NCI-H187 (cell line): Measurements from ENCODE around the gene CAPN8.

Experiments
- DNase-seq, 2 experiments: peaks; one replicate each; lab custom pipeline; 2025; lab: John Stamatoyannopoulos, UW

CAPN8 gene

DNA sequence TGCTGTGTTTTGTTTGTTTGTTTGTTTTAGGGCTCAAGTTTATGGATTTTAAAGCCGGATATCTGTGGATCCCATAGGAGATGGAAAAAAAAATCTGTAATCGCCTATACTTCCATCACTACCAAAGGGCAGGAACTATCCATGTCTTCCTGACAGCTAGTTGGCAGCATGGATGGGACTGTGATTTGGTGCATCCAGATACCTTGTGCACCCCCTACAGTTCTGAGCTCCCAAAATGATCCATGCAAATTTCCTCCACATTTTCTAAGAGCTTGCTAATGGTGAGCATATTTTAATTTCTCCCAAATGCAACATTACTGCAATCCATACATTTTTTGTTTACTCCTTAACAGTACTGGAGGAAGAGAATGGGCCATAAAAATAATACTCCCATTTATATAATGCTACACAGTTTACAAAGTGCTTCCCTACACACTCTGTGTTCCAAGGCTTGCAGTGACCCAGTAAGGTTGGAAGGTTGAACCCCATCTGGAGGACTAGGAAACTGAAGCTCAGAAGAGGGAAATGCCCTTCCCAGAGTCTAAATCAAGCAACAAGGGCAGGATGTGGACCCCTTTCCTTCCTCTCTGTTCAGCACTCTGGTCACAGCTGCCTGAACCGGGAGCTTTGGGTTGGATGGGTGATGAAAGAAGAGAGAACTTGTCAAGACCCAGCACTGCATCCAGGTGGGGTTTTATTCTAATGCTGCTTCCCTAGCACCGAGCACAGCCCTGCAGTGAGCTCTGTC is 48.0 kb downstream of the CAPN8 start:
- no peak for DNase-seq

DNA sequence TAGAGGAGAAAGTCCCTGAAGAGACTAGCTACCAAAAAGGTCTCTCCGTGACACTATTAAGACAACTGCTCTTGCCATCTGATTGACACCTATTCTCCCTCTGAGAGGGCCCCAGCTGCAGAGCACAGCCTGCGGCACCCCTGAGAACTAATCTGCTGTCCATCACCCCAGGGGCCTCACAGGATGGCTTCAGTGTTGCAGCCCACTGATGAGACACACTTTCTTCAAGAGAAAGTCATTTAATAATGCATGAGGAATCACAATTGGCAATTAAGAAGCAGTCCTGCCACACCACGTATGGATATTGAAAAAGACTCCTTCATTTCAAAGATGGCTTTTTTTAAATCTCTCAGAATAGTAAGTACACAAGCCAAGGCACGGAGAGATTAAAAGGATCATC is 48.9 kb downstream of the CAPN8 start:
- DNase-seq = no peak

DNA sequence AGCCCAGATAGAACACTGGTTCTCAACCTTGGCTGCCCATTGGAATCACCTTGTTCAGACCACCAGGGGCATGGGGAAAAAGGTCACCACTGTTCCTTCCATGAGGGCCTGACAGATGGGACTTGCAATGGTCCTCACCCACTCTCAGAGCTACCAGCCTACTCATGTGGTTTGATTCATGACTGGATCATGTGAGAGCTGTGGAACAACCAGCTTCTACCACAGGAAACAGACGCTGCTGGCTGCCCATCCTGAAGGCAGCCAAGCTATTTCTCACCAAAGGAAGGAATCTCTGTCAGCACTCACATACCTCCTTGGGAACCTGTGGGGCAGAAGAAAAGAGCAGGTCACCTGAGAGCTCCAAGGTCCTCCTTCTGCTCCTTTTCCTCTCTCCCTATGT is 53.6 kb downstream of the CAPN8 start:
- no peak for DNase-seq

DNA sequence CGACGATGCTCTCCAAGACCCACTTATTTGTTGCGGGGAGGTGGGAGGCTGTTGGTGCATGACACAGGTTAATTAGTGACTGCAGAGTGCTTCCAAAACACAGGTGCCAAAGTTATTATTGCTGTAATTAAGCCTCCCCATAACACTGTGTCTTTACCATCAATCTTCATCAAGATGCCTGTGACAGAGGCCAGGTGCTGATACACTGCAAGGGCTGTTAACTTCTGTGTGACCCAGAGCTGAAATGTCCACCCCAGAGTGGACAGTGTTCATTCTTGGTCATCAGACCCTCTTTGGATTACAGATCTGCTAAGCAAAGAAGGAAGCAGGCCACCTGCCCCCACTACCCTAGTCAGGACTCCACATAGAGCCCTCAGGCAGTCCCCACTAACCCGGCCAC is 55.5 kb downstream of the CAPN8 start:
- DNase-seq = no peak

DNA sequence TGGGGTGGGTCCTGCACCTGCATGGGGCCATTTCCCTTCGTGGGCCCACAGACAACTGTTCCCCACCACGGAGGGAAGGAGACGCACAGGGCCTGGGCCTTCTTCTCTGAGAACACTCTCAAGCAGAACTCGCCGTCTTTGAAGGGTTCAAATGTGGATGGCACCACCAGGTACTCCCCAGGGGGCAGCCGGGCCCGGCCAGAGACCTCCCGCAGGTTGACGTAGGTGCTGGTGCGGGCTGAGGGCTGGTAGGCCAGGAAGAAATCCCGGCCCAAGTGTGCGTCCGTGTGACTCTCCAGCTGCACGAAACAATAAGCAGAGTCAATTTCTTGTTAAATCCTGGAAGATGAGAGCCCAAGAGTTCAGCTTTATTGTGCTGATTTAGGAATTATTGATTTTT is 56.4 kb downstream of the CAPN8 start:
- DNase-seq = no peak

DNA sequence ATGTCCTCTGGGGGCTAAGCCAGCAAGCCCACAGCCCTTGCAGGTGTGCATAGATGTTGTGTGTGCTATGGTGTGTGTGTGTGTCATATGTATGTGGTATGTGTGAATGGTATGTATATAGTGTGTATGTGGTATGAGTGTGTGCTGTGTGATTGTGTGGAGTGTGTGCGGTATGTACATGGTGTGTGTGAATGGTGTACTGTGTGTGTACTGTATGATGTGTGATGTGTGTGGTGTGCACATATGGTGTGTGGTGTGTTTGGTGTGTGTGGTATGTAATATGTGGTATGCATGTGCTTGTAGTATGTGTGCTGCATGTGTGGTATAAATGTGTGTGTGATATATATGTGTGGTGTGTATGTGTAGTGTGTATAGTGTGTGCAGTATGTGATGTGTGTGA is 107.0 kb downstream of the CAPN8 start:
- no peak for DNase-seq

DNA sequence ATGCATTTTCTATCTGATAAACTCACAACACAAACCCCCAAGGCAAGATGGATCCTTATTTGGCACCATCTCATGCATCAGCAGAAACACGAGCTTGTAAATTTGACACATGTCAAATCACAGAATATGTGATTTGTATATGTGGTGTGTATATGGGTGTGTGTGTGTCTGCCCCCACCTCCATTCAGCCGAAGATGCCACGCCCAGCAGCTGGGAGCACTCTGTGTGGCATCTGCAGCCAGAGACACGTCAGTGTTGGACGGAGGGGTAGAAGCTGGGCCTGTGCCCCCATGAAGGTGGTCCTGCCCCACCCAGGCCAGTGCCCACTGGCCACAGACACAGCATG is 108.4 kb downstream of the CAPN8 start:
- no peak for DNase-seq

DNA sequence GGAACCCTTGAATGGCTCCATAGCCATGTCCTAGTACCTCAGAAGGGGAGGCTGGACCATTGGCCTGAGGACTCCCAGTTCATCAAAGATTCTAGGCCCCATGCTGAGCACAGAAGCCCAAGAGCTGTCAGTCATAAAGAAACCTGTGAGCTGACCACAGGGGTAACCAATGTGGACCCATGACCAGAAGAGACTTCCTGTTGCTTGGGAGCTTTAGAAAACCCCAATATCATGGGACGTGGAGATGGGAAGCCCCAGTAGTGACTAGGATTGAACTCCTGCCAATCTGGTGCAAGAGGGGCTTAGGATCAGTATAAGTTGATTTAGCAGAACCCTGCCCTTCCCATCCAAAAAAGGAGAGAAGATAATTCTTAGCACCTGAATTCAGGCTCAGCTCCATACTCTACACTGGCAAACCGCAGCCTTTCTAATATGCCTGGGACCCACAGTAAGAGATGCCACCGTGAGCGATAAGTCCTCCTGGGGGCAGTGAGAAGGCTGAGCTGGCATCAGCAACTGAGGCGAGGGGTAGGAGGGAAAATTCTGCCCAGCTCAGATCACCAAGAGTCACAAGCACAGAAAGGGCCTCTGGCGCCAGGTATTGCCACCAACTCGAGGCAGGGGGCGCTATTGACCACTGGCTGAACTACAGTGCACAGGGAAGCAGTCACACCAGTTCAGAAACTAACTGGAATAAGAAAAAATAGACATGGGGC is 108.9 kb downstream of the CAPN8 start:
- DNase-seq = peak in 1 of 2 experiments; percentile 10

DNA sequence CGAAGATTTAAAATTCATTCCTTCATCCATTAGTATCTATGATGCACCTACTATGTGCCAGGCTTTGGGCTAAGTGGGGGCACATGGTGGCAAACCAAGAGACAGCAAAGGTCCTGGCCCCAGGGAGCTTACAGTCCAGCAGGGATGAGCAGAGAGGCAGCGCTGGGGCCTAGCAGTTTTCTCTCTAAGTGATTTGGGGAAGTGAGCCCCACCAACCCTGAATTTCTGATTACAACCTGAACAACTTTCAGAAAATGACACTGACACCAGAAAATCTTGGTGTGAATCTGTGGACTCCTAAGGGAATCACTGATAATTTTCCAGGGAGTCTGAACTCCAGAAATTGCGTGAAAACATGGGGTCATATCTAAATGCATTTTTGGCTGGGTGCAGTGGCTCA is 111.5 kb downstream of the CAPN8 start:
- DNase-seq = no peak

DNA sequence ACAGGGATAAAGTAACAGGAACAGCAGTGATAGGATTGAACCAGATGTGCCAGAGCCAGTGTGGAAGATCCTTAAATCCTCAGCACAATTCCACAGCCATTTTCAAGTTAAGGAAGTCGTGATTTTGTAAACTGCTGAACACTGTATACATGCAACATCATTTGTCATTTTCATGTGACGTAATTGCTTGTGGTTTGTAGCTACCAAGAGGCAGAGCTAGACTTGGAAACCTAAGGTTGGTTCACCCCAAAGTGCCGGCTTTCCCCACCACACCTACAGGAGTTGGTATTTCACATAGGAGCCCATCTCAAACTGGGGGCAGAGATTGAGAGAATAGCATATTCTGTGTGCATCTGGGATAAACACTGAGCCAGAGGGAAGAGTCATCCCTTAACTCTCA is 113.9 kb downstream of the CAPN8 start:
- no peak for DNase-seq

DNA sequence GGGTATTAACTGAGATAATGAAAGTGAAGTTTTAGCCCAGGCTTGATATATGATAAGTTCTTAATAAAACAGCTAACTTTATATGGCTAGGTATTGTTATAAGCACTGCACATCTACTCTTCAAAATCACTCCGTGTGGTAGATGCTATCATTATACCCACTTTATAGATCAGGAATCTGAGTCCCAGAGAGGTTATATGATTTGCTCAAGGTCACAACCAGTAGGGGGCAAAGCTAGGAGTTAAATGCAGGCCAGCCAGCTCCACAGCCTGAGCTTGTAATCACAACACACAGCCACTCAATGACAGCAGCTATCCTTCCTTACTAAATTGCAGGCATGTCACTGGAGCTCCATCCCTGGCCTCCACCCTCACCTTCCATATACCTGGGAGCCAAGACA is 115.8 kb downstream of the CAPN8 start:
- no peak for DNase-seq

DNA sequence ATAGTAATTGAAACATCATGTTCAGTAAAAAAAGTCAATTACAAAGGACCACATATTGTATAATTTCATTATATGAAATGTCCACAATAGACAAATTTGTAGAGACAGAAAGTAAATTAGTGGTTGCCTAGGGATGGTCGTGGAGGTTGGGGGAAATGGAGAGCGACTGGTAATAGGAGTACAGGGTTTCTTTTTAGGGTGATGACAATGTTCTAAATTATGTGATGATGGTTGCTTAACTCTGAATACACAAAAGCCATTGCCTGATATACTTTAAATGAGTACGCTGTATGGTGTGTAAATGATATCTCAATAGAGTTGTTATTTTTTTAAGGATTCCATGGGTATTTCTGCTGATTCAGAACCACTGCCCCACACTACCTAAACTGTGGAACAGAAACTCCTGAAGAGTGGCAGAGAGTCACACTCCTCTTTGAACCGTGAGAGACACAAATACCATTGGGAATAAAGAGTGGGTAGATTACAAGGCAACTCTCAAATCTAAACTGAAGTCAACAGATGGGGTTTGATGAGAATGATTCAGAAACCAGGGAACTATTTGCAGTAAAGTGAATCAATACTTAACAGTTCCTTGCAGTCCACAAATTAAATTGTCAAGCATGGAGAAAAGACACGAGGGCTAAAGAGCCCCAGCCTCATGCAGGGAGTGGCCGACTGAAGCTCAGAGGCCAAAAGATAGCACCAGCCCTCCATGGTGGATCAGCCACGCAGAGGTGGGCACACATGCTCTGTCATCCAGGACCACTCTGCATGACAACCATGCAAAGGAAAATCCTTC is 118.0 kb downstream of the CAPN8 start:
- no peak for DNase-seq

DNA sequence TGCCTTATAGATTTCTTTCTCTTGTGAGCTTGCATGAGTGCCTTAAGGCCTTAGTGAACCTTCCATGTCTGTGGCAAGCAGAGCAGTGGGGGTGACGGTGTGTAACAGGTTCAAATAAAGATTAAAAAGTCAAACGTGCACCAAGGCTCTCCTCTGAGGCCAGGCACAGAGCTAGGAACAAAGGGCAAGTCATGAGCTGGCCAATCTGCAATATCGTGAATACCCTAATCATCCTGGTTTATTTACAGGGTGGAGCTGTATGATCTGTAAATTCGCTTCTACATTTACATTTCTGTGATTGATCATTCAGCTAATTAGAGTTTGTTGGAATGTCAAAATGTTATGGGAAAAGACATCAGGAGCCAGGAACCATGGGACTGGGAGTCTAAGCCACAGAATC is 120.2 kb downstream of the CAPN8 start:
- no peak for DNase-seq

DNA sequence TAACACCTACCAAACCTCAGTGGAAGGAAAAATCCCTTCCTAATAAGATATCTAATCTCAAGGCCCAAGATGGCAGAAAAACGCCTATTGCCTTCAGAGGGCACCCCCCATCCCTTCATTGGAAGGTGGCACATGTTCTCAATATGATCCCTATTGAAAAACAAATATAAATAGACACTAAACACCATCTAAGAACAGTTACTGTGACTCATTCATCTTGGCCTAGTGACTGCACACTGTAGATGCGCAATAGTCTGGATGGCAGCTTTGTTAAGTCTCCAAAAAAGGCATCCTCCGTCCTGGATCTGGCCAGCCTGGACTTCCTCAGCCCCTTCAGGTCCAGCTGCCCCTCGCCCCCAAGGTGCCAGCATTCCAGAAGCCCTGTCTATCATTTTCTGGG is 121.9 kb downstream of the CAPN8 start:
- no peak for DNase-seq

DNA sequence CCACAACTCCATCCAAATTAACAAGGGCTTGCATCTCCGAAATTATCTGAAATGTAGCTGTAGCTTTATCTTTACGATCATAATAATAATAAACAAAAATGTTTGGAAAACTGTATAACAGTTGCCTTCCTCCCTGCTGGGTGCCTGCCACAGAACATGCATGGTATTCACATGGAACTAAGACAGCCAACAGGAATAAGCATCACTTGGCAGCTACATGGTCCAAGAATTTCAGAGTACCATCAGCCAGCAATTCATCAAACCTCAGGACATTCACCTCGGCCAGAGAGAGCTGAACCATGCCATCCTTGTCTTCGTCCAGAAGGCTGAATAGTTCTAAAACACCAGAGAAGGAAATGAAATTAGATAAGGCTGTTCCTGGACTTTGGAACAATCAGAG is 122.7 kb downstream of the CAPN8 start:
- no peak for DNase-seq

DNA sequence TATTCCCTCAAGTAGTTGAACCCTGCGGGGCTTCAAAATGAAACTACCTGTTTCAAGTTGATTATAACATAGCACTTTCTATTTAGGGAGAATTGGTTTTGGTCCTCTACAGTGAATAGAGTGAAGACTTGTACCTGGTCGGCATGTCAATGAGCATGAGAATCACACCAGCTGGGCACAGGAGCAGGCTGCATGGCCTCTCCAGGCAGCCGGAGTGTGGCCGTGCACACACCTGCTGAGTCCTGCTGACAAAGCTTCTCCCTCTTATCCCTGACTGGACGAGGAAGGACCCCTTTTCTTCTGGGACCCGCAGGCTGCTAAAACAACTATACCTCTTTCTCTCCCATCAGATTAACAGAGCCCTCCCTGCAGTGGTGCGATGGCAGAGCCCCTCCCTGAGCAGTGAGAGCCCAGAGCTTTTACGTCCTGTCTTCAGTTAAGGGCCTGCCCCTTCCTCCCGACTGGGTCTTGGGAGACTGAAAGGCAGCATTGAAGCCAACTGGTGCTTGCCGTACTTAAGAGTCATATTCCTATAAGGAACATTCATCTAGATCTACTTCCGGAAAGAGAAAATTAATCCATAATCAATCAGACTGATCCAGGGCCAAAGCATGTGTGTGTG is 124.9 kb downstream of the CAPN8 start:
- no peak for DNase-seq

DNA sequence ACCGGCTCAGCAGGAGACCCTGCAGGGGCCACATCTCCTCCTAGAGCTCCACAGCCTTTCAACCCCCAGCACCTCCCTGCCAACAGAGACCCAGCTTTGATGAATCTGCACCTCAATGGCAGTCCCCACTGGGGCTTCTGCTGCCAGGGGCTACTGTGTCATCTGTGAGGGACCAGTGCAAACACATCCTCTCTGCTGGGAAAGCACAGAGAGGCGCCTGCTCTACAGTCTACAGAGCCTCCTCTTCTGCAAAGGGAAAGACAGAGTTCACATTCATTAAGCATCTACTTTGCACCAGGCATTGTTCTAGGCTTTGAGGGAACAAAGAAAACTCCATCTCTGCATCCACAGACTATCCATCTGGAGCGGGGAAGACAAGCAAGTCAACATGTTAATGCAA is 125.8 kb downstream of the CAPN8 start:
- DNase-seq = no peak

DNA sequence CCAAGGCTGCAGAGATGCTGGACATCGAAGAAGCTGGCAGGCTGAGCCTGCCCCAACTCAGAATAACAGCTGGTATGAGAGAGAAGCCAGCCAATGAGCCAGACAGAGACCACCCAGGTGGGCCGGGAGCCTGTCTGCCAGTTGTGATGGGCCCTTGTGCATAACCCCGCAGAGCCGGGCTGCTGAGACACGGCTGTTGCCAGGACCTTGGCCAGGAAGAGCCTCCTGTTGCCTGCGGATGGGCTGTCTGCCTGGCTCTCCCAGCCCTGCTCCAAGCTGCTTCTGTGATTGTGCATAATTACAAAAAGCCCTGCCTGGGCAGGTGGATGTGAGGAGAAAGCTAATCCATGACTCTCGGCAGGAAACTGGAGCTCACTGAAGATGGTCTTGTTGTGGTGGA is 126.5 kb downstream of the CAPN8 start:
- no peak for DNase-seq

DNA sequence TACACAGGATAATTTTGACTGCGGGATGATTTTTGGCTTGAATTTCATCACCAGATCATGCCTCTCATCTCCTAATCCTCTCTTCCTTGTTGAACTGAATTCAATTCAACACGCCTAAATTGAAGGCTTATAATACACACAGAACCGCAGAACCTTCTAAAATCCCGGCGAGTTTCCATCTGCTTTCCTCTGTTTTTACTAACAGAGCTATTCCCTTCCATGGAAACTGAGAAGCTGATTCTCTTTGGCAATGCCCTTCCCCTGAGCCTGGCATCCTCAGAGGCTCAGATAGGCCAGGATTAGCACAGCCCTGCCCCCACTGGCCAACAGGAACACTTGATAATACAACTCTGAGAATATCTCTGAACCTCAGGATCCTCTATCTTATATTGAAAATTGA is 130.2 kb downstream of the CAPN8 start:
- DNase-seq = no peak

DNA sequence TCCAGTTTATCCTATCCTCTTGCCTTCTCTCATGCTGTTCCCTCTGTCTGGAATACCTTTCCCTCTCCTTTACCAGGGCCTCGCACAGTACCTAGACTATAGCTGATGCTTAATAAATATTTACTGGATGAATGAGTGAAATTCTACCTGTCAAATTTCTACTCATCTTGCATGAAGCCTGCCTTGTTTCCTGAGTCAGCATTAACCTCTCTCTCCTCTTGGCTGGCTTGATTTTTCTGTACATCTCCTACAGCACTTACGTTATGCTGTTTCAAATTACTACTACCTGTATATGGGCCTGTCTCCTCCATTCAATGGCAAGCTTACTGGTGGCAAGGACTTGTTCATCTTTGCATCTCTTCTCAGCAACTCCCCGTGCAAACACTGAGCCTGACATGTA is 130.8 kb downstream of the CAPN8 start:
- no peak for DNase-seq

DNA sequence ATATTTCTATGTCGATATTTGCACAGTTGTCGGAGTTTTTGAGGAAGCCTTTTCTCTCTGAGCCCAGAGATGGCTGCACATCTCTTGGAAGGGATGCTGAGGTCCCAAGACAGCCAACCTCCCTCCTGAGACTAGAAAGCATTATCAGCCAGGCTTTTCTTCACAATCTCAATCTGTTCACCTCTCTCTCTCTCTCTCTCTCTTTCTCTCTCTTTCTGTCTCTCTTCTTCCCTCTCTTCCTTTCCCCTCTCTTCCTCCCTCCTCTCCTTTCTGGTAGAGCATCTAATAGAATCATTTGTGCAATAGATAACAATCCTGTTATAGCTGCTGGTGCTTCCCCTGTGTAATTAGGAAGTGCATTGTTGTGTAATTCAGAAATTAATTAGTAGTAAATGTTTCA is 131.8 kb downstream of the CAPN8 start:
- no peak for DNase-seq

DNA sequence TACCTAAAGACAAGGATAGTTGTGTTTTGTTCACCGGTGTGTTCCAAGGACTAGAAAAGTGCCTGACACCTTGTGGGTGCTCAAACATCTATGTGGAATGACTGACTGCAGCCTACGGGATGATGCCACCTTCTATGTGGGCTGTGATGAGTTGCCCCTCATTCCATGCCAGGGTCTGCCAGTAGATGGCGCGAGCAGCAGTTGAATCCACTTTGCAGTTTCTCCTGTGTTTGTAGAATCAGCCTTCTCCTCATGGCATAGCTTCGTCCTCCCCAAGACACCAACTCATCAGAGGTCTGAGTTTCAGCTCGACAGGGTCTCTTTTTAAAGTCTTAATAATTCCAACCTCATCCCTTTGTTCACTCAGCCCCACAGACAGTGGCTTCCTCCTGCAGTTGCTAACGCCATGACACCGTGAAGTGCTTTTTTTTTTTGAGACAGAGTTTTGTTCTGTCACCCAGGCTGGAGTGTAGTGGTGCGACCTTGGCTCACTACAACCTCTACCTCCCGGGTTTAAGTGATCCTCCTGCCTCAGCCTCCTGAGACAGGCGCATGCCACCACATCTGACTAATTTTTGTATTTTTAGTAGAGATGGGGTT is 133.7 kb downstream of the CAPN8 start:
- peak in 1 of 2 experiments; percentile 8 for DNase-seq
